ENCODE measurements around the gene ARFRP1.

Gene ARFRP1

GRCh38 chr20:63738687-63739129 lies 30.9 kb upstream of the ARFRP1 start:
- Histone ChIP-seq H3K36me3 (ENCODE audit: low read depth) (peaks cover 42% of the 10 kb centered on the region), H3K27me3 (ENCODE audit: insufficient read depth, poor library complexity, severe bottlenecking) (no peaks in the 10 kb centered on the region), H3K9me3 (ENCODE audit: severe bottlenecking) (no peaks in the 10 kb centered on the region), H3K4me1 (ENCODE audit: insufficient read depth, poor library complexity, severe bottlenecking) (peaks cover 4% of the 10 kb centered on the region), H3K4me3 (ENCODE audit: severe bottlenecking) (no peak overlapping the region), H3K27ac (ENCODE audit: poor library complexity, severe bottlenecking) (peak overlapping the region; percentile 96)
- DNase-seq (ENCODE audit: low spot score) (no peak), ATAC-seq (ENCODE audit: low read depth) (no peak)
- TF ChIP-seq, protein P1, sequence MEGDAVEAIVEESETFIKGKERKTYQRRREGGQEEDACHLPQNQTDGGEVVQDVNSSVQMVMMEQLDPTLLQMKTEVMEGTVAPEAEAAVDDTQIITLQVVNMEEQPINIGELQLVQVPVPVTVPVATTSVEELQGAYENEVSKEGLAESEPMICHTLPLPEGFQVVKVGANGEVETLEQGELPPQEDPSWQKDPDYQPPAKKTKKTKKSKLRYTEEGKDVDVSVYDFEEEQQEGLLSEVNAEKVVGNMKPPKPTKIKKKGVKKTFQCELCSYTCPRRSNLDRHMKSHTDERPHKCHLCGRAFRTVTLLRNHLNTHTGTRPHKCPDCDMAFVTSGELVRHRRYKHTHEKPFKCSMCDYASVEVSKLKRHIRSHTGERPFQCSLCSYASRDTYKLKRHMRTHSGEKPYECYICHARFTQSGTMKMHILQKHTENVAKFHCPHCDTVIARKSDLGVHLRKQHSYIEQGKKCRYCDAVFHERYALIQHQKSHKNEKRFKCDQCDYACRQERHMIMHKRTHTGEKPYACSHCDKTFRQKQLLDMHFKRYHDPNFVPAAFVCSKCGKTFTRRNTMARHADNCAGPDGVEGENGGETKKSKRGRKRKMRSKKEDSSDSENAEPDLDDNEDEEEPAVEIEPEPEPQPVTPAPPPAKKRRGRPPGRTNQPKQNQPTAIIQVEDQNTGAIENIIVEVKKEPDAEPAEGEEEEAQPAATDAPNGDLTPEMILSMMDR (IDR thresholded peaks at IDR 0.05; ENCODE audit: poor library complexity, severe bottlenecking): no peak

DNA sequence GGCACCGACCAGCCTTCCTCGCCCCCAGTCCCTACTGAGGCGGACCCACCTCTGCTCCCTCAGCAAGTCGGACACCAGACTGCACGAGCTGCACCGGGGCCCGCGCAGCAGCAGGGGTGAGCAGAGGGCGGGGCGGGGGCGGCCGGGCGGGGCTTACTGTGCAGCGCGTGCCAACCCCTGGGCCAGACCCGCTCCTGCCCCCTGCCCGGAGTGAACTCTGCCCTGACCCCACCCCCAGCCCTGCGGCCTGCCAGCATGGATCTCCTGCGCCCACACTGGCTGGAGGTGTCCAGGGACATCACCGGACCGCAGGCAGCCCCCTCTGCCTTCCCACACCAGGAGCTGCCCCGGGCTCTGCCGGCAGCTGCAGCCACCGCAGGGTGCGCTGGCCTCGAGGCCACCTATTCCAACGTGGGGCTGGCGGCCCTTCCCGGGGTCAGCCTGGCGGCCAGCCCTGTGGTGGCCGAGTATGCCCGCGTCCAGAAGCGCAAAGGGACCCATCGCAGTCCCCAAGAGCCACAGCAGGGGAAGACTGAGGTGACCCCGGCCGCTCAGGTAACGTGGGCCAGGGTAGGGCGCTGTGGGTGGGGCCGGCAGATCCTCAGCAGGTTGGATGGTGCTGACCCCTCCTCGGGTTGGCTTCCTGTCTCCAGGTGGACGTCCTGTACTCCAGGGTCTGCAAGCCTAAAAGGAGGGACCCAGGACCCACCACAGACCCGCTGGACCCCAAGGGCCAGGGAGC lies 30.3 kb upstream of the ARFRP1 start:
- Histone ChIP-seq H3K27me3 (ENCODE audit: insufficient read depth, poor library complexity, severe bottlenecking) (no peaks in the 10 kb centered on the region), H3K36me3 (ENCODE audit: low read depth) (peaks cover 41% of the 10 kb centered on the region), H3K27ac (ENCODE audit: poor library complexity, severe bottlenecking) (no peak overlapping the region), H3K4me3 (ENCODE audit: severe bottlenecking) (no peak overlapping the region), H3K9me3 (ENCODE audit: severe bottlenecking) (no peaks in the 10 kb centered on the region), H3K4me1 (ENCODE audit: insufficient read depth, poor library complexity, severe bottlenecking) (peaks cover 4% of the 10 kb centered on the region)
- ATAC-seq (ENCODE audit: low read depth) (no peak), DNase-seq (ENCODE audit: low spot score) (peak; percentile 89)
- TF ChIP-seq, protein P1 (IDR thresholded peaks at IDR 0.05; ENCODE audit: poor library complexity, severe bottlenecking): no peak

DNA sequence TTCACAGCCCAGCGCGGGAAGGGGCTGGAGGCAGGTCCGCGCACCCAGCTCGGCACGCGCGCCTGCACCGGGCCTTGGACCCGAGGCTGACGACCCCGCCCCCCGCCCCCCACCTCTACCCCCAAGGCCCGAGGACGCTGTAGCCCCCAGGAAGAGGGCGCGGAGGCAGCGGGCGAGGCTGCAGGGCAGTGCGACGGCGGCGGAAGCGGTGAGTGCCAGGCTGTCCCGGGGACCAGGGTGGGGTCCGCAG lies 29.8 kb upstream of the ARFRP1 start:
- H3K4me3 ChIP-seq (ENCODE audit: severe bottlenecking): no peak overlapping the region
- peaks cover 41% of the 10 kb centered on the region for H3K36me3 ChIP-seq (ENCODE audit: low read depth)
- H3K9me3 ChIP-seq (ENCODE audit: severe bottlenecking): no peaks in the 10 kb centered on the region
- H3K27me3 ChIP-seq (ENCODE audit: insufficient read depth, poor library complexity, severe bottlenecking): no peaks in the 10 kb centered on the region
- H3K4me1 ChIP-seq (ENCODE audit: insufficient read depth, poor library complexity, severe bottlenecking): peaks cover 4% of the 10 kb centered on the region
- no peak overlapping the region for H3K27ac ChIP-seq (ENCODE audit: poor library complexity, severe bottlenecking)
- DNase-seq (ENCODE audit: low spot score): no peak
- TF ChIP-seq, protein P1 (IDR thresholded peaks at IDR 0.05; ENCODE audit: poor library complexity, severe bottlenecking): no peak
- no peak for ATAC-seq (ENCODE audit: low read depth)

GRCh38 chr20:63736893-63737694 lies 29.3 kb upstream of the ARFRP1 start:
- no peak overlapping the region for H3K27ac ChIP-seq (ENCODE audit: poor library complexity, severe bottlenecking)
- DNase-seq (ENCODE audit: low spot score) (peak; percentile 89), ATAC-seq (ENCODE audit: low read depth) (no peak)
- no peaks in the 10 kb centered on the region for H3K27me3 ChIP-seq (ENCODE audit: insufficient read depth, poor library complexity, severe bottlenecking)
- H3K4me3 ChIP-seq (ENCODE audit: severe bottlenecking): no peak overlapping the region
- TF ChIP-seq, protein P1 (IDR thresholded peaks at IDR 0.05; ENCODE audit: poor library complexity, severe bottlenecking): no peak
- peaks cover 39% of the 10 kb centered on the region for H3K36me3 ChIP-seq (ENCODE audit: low read depth)
- H3K9me3 ChIP-seq (ENCODE audit: severe bottlenecking): no peaks in the 10 kb centered on the region
- H3K4me1 ChIP-seq (ENCODE audit: insufficient read depth, poor library complexity, severe bottlenecking): peaks cover 4% of the 10 kb centered on the region
